ENCODE results near the gene PRKCB.
"Not testable (repeated sequence)": the region's sequence is repeated elsewhere in the genome, so short reads cannot be mapped to it uniquely, and the experiment has no call there.

The PRKCB gene

DNA sequence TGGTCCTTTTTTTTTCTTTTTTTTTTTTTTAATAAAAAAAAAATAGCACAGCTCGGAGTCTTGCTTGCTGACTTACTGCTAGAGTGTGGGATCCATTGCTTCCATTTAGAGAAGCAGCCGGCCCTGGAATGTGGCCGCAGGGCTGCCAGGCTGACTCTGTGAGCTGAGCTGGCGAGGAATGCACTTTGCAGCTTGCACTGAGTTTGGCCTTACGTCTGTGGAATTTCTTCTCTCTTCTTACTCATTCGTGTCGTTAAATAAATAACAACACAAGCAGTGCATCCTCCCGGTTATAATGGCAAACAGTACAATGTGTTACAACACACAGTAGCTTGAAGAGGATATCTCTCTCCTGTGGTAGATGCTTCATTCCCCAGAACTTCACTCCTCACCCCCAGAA, 69.2 kb downstream of the PRKCB start:
- no peak for DNase-seq

DNA sequence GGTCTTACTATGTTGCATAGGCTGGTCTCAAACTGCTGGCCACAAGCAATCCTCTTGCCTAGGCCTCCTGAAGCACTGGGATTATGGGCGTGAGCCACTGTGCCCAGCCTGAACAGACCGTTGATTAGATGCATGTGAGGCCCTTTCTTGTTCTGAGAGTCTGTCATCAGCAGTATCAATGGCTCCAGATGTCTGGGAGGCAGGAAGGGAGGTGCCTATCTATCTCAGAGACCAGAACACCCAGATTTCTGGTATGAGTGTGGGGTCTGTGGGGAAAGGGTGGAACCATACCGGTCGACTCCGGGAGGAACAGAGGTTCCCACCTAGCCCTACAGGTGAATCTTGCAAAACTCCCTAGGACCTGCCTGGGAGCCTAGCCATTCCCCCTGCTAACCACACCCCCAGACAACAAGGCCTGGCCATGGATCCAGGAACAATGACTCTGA, 71.7 kb downstream of the PRKCB start:
- no peak for DNase-seq

DNA sequence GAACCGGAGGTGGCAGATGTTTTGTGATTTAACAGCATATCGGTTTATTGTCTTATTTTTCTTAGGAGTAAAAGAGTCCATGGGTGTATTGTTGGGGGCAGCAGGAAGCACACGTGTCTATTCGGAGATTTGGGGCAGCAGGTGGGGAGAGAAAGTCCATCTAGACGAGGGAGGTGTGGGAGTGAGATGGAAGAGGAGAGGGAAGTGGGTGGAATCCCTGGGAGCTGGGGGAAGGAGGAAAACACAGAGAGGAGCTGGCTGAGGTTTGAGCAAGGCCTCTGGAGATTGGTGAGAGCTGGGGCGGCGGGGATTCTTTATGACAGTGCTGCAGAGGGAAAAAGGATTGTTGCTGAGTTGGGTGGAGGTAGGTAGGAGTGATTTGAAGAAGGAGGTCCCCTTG, 72.1 kb downstream of the PRKCB start:
- no peak for DNase-seq

DNA sequence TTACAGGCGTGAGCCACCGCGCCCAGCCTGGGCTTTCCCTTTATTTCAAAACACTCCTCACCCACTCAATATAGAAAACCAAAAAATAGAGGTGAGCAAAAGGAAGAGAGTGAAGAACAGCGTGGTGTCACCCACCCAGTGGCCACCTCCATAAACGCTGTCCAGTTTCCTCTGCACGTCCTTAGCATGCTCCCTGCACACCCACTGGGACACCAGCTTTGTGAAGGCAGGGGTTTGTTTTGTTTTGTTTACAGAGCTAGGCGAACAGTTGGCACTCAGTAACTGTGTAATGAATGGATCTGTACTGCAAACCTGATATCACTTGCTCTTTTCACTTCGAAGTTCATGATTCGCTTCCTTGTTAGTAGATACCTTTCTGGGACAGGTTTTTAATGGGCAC, 73.0 kb downstream of the PRKCB start:
- no peak for DNase-seq

DNA sequence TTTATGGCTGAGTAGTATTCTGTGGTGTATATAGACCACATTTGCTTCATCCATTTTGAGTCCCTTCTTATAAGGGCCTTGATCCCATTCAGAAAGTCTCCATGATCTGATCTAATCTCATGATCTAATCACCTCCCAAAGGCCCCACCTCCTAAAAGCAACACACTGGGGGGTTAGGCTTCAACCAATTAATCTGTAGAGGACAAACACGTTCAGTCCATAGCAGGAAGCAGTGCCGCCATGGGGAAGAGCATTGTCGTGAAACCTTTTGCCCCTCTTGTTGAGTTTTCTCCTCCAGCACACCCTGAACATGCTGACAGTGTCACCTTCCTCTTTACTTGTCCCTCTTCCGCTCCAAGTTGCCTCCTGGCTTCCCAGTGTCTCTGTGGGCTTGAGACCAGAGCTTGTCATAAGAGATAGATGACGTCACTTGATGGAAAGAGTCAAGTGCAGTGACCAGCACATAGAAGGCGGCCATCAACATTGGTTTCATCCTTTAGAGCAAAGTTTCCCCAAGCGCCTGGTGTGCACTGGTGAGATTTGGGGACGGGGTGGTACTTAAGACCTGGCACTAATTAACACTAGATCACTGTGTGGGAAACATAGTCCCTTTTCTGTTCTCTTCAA, 74.1 kb downstream of the PRKCB start:
- DNase-seq, result no peak

DNA sequence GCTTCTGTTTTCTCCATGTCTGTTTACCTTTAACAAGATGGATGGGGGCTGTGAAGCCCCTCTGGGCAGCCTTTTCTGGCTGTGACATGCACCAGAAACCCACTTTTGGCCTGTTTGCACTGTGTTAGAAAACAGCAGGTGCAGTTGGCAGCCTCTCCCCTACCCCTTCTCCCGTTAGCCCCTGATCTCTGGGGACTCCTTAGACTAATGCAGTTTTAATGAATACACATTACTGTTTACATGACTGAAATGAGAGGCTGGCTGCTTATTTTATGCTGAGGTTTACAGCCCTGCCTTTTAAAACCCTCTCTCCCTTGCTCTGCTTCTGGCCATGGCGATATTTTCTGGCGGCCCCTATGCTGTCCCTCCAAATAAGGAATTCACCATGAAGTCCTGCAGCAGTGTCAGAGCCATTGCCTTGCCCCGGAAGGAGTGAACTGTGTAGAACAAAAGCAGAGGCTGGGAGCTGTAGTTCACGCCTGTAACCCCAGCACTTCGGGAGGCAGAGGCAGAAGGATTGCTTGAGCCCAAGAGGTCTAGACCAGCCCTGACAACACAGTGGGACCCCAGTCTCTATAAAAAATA, 79.3 kb downstream of the PRKCB start:
- no peak for DNase-seq

DNA sequence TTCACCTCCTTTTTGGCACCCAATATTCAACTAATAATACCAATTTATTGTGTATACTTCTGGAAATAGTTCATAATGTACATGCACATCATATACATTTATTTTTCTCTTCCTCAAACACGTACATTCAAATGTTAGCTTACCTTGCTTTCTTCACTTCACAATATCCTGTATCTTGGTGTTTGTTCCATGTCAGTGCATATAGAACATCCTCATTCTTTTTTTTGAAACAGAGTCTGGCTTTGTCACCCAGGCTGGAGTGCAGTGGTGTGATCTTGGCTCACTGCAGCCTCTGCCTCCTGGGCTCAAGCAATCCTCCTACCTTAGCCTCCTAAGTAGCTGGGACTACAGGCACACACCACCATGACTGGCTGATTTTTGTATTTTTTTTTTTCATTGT, 80.8 kb downstream of the PRKCB start:
- not testable (repeated sequence) for DNase-seq

DNA sequence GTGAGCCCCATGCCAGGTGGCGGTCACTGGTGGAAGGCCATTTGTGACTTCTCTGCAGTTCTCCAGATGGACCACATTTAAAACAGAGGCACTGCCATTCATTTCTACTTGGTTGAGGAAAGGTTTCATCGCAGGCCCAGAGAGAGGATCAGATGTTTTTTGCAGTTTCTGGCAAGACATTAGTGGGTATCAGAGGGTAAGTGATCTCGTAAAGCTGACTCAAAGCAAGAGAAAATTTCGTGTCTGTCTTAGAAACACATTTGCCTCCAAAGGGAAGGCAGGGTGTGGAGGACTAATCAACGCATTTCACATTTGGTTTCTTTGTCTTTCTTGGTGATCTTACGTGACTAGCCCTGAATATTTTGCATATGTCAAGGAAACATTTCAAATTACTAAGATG, 81.8 kb downstream of the PRKCB start:
- no peak for DNase-seq

DNA sequence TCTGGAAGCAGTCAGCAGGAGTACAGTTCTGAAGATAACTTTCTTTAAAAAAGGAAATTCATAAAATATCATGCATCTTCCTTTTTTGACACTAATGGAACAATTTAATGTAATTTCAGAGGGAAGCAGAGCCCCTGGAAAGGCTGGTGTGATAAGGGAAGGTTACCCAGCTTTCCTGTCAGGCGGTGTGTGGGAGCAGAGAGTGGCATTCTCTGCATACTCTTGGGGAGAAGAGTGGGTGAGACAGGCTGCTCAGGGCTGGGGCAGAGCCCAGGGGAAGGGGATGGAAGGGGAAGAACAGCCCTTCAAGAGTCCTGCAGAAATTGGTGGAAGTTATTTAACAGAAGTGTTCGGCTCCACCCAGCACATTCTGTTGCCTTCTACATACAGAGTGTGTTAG, 84.7 kb downstream of the PRKCB start:
- no peak for DNase-seq

DNA sequence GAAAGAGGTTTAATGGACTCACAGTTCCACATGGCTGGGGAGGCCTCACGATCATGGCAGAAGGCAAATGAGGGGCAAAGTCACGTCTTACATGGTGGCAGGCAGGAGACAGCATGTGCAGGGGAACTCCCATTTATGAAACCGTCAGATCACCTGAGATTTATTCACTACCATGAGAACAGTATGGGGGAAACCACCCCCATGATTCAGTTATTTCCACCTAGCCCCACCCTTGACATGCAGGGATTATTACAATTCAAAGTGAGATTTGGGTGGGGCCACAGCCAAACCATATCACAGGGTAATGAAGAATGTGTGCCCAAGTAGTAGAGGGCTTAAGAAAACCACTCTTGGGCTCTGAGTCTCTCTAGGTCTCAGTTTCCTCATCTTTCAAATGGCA, 85.1 kb downstream of the PRKCB start:
- no peak for DNase-seq

DNA sequence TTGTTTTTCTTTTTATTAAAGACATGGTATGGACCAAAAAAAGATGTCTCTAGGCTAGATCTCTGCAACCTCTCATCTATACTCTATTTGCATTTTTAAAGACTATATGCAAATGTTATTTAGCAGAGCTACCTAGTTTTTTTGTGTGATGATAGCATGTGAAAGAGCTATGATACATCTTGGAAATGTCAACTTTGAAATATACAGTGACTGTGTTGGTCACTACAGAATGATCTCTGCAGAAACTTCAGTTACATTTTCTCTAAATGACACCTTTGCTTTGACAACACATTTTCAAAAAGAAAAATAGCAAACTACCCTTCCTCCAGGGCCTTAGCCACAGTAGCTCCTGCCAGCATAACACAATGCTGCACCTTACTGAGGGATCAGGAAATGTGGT, 86.6 kb downstream of the PRKCB start:
- DNase-seq, result no peak

DNA sequence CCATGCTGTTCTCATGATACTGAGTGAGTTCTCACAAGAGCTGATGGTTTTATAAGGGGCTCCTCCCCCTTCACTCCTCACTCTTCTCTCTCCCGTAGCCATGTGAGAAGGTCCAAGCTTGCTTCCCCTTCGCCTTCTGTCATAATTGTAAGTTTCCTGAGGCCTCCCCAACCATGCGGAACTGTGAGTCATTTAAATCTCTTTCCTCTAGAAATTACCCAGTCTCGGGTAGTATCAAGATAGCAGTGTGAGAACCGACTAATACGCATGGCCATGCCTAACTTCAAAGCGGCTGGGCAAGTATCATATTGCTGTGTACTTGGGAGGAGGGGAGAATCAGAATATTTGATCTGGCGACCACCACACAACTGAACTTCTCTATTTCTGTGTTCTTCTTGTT, 88.3 kb downstream of the PRKCB start:
- no peak for DNase-seq

DNA sequence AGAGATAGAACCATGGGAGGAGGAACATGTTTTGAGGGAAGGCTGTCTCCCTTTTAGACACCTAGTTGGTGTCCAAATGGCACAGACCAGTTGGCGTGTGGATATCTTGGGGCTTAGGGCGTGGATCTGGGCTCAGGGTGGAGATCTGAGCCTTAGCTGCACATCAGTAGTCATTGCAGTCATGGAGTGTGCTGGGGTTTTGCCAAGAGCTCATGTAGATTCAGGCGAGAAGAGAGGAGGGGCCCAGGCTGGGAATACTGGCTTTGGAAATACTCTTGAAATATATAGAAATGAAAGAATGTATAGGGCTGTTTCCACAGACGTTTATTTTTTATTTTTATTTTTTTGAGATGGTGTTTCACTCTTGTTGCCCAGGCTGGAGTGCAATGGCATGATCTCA, 92.0 kb downstream of the PRKCB start:
- no peak for DNase-seq

DNA sequence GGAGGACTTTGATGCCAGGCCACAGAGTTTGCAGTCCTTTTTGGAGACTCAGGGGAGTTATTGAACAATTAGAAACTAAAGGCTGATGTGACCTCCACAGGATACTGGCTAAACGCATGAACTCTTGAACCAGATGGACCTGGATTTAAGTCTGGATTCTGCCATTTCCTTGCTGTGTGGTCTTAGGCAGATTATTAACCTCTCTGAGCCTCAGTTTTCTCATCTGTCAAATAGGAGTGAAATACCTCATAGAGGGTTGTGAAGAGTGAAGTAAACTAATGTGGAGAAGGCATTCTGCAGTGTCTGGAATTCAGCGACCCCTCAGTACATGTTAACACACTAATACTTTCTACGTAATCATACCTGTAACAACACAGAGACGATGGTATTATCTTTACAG, 93.5 kb downstream of the PRKCB start:
- DNase-seq, result no peak

DNA sequence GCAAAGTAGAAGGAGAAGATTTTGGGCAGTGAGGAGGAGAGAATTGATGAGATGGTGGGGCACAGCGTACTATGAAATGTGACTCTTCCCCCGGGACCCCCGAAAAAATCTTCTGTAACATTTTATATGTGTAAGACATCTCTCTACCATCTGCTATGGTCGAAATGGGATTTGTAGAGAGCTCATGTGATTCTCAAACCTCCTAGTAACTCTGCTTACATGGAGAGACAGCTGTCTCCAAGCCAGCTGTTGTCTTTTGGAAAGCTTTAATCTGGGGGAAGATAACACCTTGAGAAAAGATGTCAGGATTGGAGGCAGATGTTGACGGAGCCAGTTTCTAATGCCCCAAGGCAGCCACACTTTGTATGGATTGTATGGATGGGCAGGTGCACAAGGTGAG, 94.1 kb downstream of the PRKCB start:
- DNase-seq, result no peak

DNA sequence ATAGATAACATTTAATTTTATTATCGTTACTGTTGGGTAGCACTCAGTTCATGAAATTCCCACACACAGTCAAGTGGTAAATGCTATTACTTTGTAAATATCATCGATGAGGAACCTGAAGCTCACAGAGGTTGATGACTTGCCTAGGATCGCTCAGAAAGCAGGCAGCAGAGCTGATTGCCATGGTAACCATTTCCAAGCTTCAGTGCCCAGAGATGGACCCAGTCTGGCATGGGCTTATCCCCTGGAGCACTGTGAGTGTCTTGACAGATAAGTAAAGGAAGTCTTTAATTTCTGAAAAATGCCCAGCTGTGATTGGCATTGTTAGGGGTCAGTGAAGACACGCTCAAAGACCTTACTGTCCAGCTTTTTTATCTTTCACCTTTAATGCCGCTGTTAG, 95.0 kb downstream of the PRKCB start:
- DNase-seq, result no peak

DNA sequence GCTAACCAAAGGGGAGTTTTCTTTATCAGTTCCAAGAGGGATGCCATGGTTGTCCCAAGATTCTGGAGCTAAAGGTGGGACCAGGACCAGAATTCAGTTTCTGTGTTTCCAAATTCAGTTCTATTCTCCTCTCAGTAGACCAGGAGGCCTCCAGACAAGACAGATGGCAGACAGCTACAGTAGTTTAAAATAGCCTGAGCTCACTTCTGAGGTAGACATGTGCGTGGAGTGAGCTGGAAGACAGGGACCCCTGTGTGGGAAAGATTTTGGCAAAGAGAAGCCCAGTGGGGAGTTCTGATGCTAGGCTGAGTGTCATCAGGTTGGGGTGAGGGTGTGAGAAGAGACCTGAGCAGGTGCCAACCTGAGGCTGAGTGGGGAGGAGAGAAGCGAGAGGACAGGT, 95.4 kb downstream of the PRKCB start:
- no peak for DNase-seq

DNA sequence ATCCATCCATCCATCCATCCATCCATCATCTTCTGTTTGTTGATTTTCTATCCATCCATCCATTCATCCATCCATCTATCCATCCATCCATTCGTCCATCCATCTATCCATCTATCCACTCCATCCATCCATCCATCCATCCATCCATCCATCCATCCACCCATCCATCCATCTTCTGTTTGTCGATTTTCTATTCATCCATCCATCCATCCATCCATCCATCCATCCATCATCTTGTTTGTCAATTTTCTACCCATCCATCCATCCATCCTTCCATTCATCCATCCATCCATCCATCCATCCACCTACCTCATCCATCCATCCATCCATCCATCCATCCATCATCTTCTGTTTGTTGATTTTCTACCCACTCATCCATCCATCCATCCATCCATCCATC, 97.9 kb downstream of the PRKCB start:
- DNase-seq, result not testable (repeated sequence)

DNA sequence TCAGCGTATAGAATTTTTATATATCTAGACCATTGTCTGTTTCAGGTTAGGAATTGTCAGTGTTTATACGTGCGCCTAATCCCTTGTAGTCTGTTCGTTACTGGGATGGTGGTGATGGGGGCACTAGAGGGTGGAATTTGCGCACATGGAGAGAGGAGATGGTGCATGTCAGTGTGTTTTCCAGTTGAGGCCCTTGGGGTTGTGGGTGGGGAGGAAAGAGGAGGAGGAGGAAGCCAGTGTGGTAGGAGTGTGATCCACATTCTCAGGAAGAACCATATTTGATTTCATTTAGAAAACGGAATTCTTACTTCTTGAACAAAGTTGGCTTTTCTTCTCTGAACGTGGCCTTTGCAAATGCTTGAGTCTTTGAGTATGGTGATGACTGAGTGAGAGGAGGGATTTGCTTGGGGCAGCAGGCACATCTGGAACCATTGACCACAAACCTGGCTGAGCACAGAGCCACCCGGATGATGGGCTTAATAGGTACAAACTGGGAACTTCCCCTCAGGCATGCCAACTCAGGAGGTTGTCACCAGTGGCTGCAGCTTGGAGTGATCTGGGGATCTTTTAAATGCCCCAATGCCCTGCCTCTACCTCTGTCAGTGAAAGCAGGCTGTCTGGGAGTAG, 98.9 kb downstream of the PRKCB start:
- DNase-seq, result no peak

DNA sequence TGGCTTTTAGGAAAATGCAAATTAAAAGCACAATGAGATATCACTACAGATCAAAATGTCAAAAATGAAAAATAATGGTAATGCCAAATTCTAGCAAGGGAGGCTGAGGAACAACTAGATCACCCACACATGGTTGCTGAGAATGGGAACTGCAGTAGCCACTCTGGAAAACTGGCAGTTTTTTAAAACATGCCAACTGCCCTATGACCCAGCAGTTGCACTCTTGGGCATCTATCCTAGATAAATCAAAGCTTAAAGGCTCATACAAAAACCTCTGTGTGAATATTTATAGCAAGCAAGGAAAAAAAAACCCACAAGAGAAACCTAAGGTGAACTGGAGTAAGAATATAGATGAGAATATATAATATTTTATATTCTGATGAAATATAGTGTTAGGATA, 104.3 kb downstream of the PRKCB start:
- no peak for DNase-seq

DNA sequence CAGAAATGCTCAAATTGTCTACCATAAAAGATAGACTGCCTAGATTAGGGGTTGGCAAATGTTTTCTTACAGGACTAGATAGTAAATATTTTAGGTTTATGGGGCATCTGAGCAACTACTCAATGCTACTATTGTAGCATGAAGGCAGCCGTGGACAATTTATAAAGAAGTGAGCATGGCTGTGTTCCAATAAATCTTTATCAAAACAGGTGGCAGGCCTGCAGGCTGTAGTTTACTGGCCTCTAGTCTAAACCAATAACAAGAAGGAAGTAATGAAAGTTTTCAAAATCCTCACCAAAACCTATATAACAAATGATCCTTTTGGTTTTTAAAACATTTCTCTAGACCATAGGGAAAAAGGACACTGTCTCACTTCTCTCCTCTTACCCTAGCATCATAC, 105.2 kb downstream of the PRKCB start:
- DNase-seq, result no peak

DNA sequence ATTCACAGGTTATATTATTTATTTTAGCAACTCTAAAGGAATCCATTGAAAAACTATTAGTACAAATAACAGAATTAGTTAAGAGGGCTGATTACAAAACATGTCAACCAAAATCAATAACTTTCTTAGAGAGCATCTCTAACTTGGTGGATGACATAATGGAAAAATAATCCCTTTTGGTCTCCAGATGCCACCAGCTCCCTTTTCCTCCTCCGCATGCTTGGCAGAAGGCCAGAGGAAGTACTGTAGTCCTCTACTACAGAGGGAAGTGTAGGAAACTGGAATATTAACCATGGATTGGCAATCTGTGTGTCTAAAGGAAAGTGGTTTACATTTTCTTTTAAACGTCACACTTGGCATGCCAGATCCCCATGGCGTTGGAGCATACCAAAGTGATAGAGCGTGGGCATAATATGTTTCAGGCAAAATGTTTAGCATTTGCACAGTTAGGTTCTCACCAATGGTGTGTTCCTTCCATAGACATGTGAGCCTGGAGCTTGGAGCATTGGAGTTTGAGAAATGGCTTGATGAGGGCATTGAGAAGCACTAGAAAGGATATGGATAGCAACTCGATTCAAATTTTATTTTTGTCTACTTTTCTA, 106.3 kb downstream of the PRKCB start:
- DNase-seq, result no peak

DNA sequence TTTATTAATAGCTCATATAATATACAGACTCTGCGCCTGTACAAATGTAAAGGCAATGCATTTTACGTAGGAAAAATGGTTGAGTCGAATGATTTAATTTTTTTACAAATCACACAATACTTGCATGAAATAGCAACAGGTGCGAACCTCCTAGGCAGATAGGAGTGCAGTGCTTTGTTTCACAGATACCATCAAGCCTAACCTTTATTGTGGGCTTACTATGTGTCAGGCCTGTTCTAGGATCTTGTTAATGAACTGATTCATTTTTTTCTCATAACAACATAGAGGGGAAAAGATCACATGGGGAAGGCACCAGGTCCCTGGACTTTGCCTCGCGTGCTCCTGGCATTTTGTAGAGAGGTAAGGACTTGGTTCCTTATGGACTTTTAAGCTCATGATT, 107.8 kb downstream of the PRKCB start:
- DNase-seq, result no peak

DNA sequence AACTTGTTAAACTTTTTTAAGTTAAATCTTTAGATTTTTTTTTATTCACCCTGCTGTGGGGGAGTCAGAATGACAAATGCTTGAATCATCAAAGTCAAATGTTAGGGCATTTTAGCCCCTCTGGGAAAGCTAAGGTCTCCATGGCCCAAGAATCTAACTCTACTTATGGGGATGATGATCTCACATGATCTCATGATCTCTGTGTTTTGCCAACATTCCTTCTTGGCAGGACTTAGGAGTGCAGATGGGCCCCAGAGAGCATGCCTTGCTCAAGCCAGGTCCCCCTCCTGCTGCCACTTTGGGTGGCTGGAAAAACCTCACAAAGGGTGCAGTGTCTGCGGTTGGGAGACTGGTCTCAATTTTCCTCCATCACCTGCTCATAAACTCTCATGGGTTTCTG, 108.6 kb downstream of the PRKCB start:
- no peak for DNase-seq

DNA sequence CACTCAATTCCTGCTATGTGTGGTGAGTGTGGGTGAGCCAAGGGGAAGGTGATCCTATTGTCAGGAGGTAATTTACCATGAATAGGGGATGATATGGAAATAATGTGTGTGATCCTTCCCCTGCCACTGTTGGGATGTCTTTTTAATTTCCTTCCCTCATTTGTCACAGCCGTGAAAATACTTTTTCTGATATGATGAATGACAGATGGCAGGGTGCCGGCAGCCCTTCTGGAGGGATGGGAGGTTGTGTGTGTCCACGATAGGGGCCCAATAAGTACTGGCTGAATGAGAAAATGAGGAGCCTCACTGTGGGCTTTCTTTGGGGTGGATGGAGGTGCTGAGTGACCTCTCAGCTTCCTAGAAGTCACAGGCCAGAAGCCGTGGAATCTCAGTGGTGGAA, 109.5 kb downstream of the PRKCB start:
- no peak for DNase-seq
